ENCODE measurements around the gene TMEM178B.
"Not testable (repeated sequence)": the region's sequence is repeated elsewhere in the genome, so short reads cannot be mapped to it uniquely, and the experiment has no call there.

Gene TMEM178B

DNA sequence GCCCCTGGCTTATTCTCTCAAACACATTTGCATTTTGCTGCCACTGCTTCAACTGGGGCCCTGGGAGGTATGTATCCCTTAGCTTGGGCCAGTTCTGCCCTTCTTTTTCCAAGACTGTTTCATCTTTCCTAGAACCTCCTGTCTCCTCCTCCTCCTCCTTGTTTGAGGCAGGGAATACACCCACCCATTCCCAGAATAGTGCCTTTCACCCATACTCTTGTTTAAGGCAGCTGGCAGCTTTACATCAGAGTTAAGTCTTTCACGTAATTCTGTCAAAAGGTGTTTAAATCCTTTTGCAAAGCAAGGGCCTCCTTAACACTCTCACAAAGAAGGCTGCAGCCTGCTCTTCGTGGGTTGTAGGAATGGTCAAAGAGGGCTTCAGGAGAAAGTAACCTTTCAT lies 326.5 kb downstream of the TMEM178B start:
- Histone ChIP-seq H3K4me3 (no peak overlapping the region), H3K27ac (no peak overlapping the region)

DNA sequence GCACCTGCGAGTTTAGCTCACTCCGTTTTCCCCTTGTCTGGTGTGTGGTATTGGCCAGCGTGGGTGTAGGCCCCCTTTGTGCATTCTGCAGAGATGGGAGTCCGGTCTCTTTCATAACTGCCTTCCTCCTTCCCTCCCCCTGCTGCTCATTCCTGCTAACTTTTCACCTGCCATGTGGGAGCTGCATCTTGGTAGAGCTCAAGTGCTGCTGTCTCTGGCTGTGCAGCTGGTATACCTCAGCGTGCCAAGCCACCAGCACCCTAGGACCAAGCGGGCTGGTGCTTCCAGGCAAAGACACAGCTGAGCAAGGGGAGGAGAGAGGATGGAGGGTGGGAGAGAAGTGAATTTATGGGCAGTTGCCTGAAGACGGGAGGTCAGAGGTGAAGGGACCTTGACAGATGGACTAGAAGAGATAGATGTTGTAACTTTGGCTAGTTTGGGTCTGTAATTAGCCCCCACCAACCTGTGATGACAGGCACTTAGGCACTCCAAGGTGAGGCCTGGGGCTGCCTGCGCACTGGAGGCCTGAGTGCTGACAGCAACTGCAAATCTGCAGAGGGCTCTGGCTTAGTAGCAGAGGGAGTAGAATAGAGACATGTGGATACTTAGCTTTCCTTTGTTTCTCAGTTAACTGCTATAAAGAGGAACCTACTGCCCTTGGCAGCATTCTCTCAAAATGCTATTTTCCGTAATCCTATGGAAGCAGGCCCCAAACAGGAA lies 328.6 kb downstream of the TMEM178B start:
- H3K4me3 ChIP-seq, result no peak overlapping the region
- no peak overlapping the region for H3K27ac ChIP-seq

DNA sequence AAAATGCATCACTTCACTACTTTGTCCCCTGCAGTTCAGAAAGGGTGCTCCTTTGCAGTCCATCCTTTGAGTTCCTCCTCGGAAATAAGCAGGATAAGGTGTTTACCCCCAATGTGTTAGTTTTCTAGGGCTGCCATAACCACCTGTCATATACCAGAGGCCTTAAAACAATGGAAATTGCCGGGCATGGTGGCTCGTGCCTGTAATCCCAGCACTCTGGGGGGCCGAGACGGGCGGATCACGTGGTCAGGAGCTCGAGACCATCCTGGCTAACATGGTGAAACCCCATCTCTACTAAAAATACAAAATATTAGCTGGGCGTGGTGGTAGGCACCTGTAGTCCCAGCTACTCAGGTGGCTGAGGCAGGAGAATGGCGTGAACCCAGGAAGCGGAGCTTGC lies 330.0 kb downstream of the TMEM178B start:
- H3K27ac ChIP-seq, result not testable (repeated sequence)

DNA sequence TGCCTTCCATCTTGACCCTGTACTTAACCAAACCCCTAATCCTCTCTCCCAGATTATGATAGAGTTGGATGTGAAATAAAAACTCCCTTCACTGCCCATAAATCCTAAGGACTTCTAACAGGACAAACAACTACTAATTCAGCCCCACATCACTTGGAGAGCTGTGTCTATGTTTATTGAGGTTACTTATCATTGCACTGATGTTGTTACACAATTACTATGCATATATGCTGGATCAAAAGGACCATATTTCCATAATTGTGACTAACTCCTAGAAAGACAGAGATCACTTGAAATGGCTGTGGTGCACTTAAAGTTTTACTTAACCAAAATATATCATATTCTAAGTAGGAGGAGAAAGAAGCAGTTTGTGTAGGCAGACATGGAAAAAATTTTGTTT lies 332.5 kb downstream of the TMEM178B start:
- no peak overlapping the region for H3K27ac ChIP-seq
- no peak overlapping the region for H3K4me3 ChIP-seq

More for the DNA sequence above, 330.0 kb downstream of the TMEM178B start:
- not testable (repeated sequence) for H3K4me3 ChIP-seq

DNA sequence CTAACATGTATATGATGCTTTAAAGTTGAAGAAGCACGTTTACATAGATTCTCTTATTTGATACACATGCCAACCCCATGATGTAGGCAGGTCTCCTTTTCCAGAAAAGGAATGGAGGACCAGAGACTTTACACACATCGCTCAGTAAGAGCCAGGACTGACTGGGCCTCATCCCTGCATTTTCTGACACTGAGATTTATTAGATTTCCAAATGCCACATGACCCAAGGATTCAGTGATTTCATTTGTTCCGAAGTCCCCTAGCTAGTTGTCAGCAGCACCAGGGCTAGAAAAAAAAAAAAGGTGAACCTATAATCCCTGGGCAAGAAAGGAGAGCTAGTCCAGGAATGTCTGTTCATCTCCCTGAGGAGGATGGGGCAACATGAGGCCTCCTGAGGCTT lies 334.0 kb downstream of the TMEM178B start:
- H3K27ac ChIP-seq, result no peak overlapping the region

DNA sequence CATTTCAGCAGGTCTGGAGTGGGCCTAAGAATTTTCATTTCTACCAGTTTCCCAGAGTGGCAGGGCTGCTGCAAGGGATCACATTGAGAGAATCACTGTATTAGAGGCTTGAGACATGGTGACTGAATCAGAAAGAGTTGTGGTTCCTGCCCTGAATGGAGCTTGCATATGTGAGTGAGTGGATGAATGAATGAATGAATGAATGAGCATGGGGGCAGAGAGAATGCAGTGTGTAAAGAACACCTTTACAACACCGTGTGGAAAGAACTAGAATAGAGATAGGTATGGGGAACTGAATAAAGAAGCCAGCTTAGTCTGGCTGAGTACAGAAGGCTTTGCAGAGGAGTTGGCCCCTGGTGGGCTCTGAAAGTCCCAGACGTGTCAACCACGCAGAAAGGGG lies 334.6 kb downstream of the TMEM178B start:
- Histone ChIP-seq H3K4me3 (no peak overlapping the region), H3K27ac (no peak overlapping the region)

More for the DNA sequence above, 334.0 kb downstream of the TMEM178B start:
- no peak overlapping the region for H3K4me3 ChIP-seq

DNA sequence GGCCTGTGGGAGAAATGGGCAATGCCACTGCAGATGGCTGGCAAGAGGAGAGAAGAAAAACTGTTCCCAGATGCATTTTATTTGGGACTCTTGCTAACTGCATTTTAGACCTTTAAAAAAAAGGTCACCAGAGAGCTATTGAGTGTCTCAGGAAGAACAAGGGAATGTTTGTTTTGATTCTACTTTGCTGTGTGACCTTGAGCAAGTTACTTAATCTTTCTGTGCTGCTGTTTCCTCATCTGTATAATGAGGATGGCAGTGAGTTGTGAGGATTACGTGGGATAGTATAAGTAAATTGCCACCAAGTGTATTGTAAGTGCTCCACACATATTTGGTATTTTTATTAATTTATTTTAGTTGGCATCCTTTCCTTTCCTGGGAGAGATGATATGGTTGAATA lies 335.4 kb downstream of the TMEM178B start:
- Histone ChIP-seq H3K27ac (no peak overlapping the region), H3K4me3 (no peak overlapping the region)

DNA sequence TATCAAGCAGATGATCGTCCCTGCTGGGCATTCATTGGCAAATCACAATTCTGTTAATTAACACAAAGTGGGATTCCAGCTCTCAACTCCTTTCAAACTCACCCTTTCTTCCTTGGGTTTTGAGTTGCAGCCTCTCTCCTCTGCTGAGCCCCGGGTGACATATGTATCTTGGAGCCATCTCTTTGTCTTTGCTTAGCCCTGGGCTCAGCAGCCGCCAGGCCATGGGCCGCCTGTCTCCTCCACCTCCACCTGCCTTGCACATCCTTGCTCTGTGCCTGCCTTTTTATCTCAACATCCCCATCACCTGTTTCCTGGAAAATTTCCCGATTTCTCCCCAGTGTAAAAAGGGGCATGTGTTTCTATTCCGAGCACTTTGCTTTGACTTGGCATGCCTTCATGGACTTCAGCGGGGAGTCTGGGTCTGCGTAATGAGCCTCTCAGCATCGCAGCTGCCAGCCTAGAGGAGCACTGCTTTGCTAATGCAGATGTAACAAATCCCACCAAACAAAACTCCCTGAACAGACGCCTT lies 336.0 kb downstream of the TMEM178B start:
- H3K27ac ChIP-seq, result no peak overlapping the region
- H3K4me3 ChIP-seq, result no peak overlapping the region

DNA sequence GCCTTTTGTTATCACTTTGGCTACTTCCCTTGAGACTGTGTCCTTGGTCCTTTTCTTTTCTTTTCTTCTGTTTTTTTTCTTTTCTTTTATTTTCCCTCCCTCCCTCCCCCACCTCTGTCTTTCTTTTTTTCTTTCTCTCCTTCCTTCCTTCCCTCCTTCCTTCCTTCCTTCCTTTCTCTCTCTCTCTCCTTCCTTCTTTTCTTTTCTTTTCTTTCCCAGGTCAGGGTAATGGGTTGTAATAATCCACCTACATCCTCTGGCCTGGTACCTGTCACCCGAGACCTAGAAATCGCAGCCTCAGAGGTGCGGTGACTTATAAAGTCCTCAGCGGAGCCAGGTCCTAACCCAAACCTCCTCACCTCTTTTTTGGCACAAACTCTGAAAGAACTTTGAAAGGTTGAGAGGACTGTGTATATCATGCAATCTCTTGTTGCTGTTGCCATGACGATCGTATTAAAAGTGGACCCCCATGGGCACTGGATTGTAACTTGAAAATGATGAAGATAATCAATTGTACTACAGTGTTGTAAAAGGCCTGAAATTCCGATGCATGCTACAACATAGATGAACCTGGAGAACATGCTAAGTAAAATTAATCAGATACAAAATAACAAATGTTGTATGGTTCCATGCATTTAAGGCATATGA lies 336.6 kb downstream of the TMEM178B start:
- Histone ChIP-seq H3K27ac (no peak overlapping the region), H3K4me3 (no peak overlapping the region)

DNA sequence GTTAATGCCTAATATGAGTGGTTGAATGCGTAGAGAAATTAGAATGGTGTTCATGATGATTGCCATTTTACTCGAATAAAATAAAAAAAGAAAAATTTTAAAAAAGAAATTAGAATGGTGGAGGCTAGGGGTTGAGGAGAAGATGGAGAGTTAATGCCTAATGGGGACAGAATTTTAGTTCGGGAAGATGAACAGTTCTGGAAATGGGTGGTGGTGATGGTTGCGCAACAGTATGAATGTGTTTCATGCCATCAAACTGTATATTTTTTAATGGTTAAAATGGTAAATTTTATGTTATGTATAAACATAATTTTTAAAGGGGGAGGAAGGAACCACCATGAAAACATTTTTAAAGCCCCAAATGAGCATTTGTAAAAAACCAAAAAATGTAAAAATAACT lies 337.3 kb downstream of the TMEM178B start:
- H3K27ac ChIP-seq, result no peak overlapping the region

DNA sequence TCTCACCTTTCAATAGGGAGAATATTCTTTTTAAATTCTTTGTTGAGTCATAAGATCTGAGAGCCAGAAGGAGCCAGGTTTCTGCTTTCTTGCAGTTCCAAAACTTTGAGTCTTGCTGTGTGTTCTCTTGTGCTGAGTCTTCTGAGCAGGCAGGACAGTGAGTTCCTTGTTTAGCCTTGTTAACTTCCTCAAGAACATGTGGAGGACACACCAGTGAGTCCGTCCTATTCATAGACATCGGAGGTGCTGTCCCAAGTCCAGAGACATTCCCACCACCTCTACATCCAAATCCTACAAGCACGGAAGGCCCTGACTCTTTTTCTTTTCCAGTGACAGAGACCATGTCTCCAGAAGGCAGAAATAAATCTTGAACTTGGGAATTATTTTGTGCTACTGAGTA lies 342.1 kb downstream of the TMEM178B start:
- Histone ChIP-seq H3K4me3 (no peak overlapping the region), H3K27ac (no peak overlapping the region)

More for the DNA sequence above, 337.3 kb downstream of the TMEM178B start:
- H3K4me3 ChIP-seq, result no peak overlapping the region

DNA sequence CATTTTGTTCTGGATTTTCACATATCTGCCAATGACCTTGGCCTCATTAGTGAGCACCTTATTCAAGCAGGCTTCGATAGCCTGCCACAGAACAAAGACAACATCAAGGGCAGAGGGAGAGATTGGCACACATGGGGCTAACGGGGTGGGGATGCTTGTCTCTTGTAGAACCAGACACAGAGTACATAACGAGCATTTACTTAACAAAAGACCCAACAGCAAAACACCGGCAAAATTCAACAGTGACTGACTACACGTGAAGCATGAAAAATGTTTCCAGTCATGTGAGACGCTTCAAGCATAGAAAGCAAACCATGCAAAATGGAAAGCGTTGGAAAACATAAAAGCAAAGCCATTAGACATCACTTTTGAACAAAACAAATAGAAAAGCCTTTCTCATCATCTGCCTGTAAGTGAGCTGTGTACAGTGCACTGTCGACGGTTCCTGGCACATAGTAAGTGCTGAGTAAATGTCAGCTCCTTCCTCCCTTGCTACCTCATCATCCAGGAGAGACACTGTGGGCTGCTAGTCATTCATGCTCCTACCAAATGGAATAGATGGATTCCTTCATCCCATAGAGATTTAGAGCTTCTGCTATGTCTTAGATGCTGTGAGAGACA lies 342.9 kb downstream of the TMEM178B start:
- H3K4me3 ChIP-seq, result no peak overlapping the region
- no peak overlapping the region for H3K27ac ChIP-seq

DNA sequence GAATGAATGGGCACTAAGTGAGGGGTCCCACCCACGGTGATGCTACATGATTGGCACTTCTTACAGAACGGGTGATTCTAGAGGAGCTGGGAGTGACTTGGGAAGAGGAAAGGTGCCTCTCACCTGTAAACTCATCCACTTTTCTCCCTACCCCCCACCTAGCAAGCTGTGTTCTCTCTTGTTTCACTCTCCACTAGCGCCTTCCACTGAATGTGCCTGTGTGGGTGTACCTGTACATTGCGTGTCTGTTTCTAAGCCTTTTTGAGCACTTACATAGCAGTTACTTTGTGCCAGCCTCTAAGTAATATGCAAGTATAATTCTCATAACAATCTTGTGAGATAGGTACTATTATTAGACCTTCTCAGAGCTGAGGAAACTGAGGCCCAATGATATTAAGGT lies 343.6 kb downstream of the TMEM178B start:
- Histone ChIP-seq H3K27ac (no peak overlapping the region), H3K4me3 (no peak overlapping the region)

DNA sequence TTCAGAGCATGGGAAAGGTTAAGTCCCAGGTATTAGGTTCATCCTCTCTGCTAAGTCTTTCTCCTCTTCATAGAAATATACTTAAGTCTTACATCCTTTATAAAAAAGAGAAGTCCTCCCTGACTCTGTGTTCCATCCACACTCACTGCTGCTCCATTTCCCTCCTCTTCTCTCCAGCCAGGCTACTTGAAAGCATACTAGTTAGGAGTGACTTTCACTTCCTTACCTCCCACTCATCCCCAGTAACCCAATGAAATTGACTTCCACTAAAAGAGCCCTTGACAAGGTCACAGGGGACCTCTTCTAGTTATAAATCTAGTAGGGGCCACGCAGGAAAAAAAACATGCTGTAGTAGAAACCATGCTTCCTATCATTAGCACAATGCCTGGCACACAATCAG lies 344.2 kb downstream of the TMEM178B start:
- no peak overlapping the region for H3K27ac ChIP-seq

DNA sequence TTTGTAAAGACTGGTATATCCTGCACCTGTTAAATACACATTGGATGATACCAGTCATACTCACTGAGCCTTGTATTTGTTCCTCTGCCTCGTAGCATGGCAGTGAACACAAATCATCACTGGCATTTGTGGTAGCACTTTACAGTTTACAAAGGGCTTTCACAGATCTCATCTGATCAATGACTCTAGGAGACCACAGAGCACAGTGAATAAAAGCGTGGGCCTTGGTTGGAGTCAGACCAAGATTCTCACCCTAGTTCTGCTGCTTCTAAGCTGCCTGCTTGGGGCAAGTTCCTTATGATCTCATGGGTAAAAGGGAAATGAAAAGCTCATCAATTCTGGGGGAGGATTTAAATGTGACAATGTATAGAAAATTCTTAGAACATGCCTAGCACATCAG lies 347.4 kb downstream of the TMEM178B start:
- no peak overlapping the region for H3K4me3 ChIP-seq
- no peak overlapping the region for H3K27ac ChIP-seq

More for the DNA sequence above, 344.2 kb downstream of the TMEM178B start:
- no peak overlapping the region for H3K4me3 ChIP-seq

DNA sequence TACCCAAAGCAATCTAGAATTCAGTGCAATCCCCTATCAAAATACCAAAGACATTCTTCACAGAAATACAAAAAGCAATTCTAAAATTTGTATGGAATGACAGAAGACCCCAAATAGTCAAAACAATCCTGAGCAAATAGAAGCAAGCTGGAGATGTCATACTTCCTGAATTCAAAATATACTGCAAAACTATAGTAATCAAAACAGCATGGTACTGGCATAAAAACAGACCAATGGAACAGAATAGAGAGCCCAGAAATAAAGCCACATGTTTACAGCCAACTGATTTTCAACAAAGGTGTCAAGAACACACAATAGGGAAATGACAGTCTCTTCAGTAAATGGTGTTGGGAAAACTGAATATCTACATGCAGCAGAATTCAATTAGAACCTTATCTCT lies 353.3 kb downstream of the TMEM178B start:
- no peak overlapping the region for H3K27ac ChIP-seq
- H3K4me3 ChIP-seq, result no peak overlapping the region

DNA sequence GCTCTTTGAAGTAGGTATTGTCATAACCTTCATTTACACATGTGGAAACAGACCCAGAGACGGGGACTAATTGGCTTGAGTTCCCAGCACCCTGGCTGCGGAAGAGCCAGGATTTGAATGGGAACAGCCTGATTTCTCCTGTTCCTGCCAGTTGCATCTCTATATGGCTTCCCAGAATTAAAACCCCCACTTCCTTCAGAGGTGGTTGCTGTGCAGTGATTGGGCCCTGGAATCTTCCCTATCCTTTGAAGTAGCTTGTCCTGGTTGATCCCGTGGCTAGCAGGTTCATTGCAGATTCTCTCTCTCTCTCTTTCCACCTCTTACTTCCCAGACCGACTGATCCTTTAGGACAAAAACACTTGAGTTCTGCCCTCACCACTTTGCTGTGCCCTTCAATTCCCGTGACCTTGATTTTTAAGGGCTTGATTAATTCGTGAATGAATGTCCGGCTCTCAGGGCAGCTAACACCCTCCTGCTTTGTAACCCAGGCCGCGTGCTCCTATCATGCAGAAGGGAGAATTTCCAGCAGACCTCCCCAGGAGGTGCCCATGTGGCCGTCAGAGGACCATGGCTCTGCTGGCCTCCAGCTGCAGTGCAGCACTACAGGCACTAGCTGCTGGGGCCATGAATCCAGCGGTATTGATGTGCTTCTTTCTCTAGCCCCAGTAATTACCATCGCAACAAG lies 356.7 kb downstream of the TMEM178B start:
- no peak overlapping the region for H3K27ac ChIP-seq
- no peak overlapping the region for H3K4me3 ChIP-seq

DNA sequence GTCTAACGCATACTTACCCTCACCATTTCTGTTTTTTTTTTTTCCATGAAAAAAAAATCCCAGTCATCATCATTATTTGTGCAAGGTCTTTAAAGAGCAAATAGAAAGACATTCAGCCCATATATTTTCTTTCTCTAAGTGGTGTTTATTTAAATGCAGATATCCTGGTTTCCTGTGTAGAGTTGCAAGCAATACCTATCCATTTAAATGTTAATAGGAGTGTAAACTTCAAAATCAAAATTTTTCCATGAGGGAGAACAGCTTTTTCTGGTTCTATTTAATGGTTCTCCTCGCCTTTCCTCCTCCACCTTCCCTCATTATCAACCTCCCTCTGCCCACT lies 357.2 kb downstream of the TMEM178B start:
- Histone ChIP-seq H3K27ac (no peak overlapping the region), H3K4me3 (no peak overlapping the region)

DNA sequence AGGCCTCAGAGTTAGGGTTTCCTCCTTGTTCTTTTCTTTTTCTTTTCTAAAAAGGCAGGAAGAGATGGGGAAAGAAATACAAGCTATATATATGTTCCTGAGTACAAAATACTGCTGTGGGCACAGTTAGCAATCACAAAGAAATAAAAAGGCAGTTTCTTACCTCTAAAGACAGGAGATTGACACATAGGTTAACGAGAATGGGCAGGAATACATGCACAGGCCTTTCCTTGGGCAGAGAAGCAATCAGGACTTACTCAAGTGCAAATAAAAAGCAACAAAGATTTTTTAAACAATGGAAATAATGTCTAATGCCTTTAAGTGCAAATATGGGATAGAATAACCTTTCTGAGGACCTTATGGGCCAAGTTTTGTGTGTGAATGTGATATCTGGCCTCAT lies 357.8 kb downstream of the TMEM178B start:
- Histone ChIP-seq H3K4me3 (no peak overlapping the region), H3K27ac (no peak overlapping the region)

DNA sequence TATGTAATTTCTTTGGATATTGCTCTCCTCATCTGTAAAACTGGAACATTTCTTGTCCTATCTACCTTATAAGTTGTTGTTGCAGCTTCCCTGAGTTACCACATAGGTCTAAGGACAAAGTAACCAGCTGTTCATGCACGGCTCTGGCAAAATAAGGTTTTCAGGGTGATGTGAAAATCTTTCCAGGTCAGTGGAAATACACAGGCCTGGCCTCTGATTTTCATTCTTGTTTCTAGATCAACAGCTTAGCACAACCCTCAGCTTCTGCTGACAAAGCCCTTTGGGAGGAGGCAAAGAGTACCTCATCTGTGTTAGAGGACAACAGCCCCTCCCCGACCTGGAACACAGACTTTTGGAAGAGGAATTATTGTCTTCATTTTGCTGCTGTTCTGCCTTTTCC lies 359.8 kb downstream of the TMEM178B start:
- Histone ChIP-seq H3K27ac (no peak overlapping the region), H3K4me3 (no peak overlapping the region)

DNA sequence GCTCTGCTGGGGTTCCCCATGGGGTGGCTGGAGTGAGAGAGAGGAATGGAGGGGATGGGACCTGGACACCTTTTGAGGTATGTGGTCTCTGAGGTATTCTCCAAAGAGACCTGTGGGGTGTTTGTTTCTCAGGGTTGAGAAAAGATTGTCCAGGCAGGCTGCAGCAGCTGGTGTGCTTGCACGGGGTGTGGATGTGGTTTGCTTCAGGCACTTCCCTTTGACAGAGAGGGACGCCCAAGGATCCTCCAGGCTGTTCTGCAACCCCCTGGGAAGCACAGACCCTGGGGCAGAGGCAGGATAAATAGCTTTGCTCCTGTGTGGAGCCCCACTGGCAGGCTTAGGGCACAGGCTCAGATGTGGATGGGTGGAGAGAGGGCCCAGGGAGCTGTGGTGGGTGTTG lies 362.3 kb downstream of the TMEM178B start:
- H3K27ac ChIP-seq, result no peak overlapping the region
- no peak overlapping the region for H3K4me3 ChIP-seq

All from skin epidermis (tissue), 12 donors.